ENCODE results near the gene TMED9.

DNA sequence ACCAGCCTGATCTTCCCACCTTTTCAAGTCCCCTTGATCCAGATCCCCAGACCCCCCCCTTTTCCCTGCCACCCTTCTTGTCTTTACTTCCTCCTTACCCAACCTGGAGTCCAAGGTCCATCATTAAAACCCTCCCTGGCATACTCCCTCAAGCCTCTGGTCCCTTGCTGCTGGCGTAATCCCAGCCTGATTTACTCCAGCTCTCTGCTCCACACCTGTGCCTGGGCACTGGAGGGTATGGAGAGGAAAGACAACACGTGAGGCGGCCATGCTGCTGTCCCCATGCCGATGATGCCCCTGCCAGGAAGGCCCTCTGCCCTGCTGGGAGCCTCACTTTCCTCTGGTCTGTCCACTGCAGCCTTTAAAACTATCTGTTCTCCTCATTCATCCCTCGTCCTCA lies 13.1 kb downstream of the TMED9 start:
- no peak for TF ChIP-seq CTCF (conservative IDR thresholded peaks at IDR 0.05; ENCODE audit: low read length)
- TF ChIP-seq EZH2phosphoT487 (IDR thresholded peaks at IDR 0.05; ENCODE audit: borderline replicate concordance, low read depth, low read length) = no peak
